C4-2B (cell line): ENCODE measurements around the gene OPTC.

ENCODE experiments used
- ZFX ChIP-seq: fragments of 450-650 bp; IDR thresholded peaks from 2 replicates; pipeline ENCODE4 v1.6.1; 2017
- TF ChIP-seq, protein P1 (sequence below): fragments of 450-650 bp; conservative IDR thresholded peaks from 2 replicates; pipeline ENCODE4 v1.5.1; 2017; ENCODE audit warnings: mild to moderate bottlenecking

- TF ChIP-seq ZFX = no peak
- TF ChIP-seq, protein P1, sequence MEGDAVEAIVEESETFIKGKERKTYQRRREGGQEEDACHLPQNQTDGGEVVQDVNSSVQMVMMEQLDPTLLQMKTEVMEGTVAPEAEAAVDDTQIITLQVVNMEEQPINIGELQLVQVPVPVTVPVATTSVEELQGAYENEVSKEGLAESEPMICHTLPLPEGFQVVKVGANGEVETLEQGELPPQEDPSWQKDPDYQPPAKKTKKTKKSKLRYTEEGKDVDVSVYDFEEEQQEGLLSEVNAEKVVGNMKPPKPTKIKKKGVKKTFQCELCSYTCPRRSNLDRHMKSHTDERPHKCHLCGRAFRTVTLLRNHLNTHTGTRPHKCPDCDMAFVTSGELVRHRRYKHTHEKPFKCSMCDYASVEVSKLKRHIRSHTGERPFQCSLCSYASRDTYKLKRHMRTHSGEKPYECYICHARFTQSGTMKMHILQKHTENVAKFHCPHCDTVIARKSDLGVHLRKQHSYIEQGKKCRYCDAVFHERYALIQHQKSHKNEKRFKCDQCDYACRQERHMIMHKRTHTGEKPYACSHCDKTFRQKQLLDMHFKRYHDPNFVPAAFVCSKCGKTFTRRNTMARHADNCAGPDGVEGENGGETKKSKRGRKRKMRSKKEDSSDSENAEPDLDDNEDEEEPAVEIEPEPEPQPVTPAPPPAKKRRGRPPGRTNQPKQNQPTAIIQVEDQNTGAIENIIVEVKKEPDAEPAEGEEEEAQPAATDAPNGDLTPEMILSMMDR = no peak
These were observed 23.0 kb downstream of the OPTC start for GRCh38 chr1:203516906-203517305.
